Activated CD4-positive, CD25-positive, alpha-beta regulatory T cell treated with anti-CD3 and anti-CD28 coated beads, Interleukin-2, amount 50 U/mL, for 24 hours (primary cell): ENCODE measurements around the gene ZDHHC14.
"Not testable (repeated sequence)": the region's sequence is repeated elsewhere in the genome, so short reads cannot be mapped to it uniquely, and the experiment has no call there.

Experiments used
- ATAC-seq, 2 donors: fragments of 150-1000 bp; cut with Tn5 transposase; one replicate each; pipeline ENCODE4 v1.10.0; 2021; ENCODE audit warnings: mild to moderate bottlenecking in 1 of 2, moderate library complexity in 1 of 2

Gene ZDHHC14

DNA sequence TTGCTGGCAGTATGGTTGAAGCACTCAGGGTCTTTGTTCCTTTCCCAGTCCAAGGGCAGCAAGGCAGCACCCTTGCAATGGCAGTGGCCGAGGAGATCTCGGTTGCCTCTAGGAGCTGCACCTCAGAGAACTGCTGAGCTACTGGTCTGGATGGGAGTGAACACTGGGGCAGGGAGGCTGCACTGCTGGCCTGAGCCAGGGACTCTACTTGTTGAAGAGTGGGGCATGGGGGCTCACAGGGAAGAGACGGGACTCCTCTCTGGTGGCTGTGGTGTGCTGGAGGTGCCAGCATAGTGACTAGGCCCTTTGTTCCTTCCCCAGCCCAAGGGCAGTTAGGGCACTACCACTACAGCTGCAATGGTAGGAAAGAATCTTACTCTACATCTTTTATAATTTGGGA is 203.0 kb downstream of the ZDHHC14 start:
- ATAC-seq, result no peak

DNA sequence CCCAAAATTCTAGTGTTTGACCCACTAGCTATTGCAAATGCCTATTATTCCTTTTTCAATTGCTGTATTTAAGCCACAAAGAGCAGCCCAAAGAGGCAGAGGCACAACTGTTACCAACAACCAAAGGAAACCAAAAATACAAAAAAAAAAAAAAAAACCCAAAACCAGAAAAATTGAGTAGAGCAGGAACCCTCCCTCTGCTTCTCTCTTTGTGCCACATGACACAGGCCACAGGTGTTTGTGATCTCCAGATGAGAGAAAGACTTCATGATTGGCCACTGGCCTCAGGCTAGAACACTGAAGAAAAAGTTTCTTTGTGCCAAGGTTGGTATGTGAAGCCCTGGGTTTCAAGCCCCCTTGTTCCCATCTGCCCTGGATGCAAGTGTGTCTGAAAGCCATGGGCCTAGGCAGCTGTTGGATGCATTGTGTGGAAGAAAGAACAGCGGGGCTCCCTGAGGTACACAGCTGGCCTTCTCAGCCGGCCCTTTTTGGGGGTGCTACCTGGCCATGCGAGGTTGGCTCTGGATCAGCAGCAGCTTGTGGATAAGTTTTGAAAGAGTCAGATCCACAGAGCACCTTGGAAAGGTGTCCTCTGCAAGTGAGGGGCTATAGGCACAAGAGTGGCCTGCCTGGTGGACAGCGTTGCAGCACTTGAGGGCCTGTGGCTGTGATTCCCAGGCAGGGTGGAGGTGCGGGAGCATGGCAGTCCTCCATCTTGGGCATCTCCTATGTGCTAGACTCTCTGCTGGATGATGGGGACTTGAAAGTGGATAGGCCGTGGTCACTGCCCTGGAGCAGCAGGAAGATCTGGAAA is 204.5 kb downstream of the ZDHHC14 start:
- ATAC-seq, result no peak

DNA sequence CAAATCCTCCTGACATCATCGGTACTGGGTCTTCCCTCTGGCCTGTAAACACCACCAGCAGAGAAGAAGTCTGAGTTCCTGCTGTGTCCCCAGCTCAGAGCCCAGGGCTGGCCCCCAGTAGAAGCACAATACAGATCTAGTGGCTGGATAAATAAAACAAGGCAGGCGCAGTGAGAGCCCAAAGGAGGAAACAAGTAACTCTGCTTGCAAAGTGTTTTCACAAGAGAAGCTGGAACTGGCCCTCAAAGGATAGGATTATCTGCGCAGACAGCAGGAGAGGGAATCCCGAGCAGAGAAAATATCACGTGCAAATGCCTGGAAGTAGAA is 205.1 kb downstream of the ZDHHC14 start:
- no peak for ATAC-seq

DNA sequence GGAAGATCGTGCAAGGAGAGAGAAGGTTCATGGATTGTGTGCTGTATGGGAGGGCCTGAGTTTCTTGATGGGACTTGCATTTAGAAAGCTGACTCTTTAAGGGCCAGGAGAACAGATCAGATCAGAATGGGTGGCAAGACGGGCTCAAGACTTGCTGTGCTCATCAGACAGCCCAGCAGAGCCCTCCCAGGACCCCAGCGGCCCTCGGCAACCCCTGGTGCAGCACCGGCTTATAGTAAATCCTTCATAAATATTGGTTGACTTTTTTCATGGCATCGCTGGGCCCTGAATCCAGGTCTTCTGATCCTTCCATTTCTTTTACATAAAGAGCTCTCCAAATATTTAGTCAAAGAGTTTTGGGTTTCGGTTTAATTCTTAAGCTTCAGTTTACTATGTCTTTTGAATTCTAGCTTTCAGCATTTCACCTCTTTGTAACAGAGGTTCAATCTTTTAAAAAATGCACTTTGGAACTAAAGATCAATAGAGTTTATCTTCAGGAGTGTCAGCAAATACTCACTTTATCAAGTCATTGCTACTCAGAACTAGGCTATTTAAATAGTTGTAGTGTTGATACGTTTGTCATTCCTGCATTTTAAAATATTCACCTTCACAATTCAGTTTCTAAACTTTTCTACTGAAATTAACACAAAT is 205.6 kb downstream of the ZDHHC14 start:
- no peak for ATAC-seq

DNA sequence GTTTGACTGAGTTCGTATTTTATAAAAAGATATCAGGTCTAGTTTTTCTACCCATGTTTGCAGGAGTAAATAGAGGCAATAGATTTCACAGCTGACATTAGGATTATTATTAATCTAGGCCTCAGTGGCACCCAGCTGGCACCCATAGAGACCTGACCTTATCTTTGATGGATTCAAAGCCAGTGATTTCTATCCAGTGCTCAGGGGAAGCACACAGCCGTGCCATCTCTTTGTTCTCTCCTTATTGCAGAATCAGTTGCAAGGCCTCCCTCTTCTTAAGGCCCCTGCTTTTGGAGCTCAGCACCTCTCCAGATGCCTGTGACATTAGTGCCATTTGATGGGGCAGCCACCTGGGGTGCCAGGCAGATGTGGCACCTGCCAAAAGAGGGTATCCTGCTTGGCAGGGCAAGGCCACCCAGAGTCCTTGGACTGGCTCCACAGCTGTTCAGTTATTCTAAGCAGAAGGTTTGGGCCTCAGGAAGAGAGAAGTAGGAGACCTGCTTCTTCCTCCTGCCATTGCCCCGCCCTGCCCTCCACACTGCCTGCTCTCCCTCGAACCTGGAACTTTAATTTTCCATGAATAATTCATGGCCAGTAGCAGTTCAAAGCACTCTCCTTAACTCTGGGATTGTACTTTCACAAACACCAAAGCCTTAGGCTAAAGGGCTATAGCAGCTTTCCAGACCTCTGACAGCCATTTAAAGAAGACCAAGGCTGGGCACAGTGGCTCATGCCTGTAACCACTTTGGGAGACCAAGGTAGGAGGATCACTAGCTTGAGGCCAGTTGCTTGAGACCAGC is 206.3 kb downstream of the ZDHHC14 start:
- ATAC-seq, result no peak

DNA sequence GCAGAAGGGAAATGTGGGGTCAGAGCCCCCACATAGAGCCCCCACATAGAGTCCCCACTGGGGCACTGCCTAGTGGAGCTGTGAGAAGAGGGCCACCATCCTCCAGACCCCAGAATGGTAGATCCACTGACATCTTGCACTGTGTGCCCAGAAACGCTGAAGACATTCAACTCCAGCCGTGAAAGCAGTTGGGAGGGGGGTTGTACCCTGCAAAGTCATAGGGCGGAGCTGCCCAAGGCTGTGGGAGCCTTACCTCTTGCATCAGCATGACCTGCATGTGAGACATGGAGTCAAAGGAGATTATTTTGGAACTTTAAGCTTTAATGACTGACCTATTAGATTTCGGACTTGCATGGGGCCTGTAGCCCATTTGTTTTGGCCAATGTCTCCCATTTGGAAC is 209.7 kb downstream of the ZDHHC14 start:
- not testable (repeated sequence) for ATAC-seq

DNA sequence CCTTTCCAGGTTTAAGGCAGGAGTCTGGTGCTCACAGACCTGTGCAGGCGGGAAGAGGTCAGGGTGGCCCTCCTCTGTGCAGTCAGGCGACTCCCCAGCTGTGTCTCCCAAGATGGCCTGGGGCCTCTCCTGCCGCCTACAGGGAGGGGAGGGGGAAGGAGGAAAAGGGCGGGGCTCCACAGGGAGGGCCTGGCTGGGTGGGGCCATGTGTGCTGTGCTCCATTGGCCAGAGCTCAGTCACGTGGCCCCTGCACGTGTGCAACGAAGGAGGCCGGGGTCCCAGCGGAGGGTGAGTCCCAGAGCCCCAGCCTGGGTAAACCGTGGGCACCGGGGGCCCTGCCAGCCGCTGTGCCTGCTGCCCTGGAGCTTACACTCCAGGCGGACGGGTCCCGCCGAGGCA is 211.6 kb downstream of the ZDHHC14 start:
- no peak for ATAC-seq

DNA sequence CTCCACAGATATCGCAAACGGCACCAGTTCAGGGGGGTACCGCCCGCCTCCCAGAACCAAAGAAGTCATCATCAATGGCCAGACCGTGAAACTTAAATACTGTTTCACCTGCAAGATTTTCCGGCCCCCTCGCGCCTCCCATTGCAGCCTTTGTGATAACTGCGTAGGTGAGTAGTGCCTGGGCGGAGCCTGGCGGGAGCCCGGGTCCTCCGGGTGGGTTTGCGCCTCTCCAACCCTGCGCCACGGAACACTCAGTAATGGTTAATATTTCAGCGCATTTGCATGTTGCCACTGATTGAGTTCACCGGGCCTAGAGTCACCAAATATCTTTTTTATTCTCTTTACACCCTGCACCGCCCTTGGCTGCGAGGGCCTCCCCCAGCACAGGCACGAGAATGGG is 212.0 kb downstream of the ZDHHC14 start:
- no peak for ATAC-seq

DNA sequence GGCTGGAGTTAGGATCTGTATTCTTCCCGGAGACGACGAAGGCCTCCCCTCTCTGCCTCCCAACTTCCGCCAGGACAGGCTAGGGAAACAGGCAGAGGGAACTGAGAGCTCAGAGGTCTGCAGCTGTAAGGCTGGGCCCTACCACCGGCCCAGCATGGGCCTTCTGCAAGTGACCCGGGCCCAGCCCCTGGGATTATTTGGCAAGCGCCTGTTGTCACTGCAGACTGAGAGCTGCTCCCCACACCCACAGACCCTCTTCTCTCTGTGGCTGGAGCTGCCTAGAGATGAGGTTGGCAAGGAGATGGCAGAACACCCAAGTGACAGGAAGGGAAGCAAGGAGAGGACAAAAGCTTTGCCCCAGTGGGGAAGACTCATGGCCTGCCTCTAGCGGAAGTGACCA is 212.6 kb downstream of the ZDHHC14 start:
- no peak for ATAC-seq

DNA sequence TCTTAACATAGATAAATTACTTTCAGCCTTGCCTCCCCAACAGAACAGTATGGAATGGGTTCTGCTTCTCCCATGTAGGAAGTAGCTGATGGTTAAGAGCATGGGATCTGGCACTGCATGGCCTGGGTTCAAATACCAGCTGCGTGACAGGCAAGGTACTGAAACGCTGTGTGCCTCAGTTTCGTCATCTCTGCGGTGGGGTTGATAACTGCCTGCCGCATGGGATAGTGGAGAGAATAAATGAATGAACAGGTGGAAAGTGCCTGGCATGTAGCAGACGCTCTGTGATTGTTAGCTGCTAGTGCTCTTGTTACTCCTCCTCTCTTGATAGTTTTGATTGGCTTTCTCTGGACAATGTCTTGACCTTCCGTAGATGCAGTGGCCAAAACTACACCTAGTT is 213.3 kb downstream of the ZDHHC14 start:
- no peak for ATAC-seq

DNA sequence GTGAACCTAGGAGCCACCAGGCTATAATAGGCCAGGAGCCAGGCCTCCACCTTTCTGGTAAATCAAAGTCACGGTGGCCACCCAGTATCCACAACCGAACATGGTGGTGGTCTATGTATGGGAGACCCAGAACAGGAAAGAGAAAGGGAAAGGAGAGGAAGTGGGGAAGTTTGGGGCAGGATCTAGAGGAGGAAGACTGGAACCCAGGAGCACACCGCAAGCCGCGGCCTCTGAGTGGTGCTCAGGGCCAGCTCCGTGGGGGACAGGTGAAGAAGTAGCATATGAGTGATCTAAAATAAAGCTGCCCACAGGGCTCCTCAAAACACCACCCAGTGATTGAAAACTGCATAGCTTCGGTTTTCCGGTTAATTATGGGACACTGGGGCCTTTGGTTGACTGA is 214.8 kb downstream of the ZDHHC14 start:
- no peak for ATAC-seq

DNA sequence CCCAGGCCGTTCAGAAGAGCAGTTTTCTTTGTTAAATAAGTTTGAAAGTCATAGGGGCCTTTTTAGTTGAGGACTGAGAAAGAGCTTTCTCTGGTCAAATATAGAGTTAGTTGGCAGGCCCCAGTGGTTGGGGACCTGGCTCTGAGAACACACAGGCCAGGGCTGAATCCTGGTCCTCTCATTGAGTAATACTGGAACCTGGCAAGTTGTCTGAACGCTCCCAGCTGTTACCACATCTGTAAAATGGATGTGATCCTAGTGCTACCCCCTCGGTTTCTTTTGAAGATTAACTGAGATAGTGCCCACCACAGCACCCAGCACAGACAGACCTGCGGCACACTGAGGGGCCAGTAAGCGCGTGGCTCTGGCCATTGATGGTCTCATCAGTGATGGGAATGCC is 215.5 kb downstream of the ZDHHC14 start:
- ATAC-seq, result no peak

DNA sequence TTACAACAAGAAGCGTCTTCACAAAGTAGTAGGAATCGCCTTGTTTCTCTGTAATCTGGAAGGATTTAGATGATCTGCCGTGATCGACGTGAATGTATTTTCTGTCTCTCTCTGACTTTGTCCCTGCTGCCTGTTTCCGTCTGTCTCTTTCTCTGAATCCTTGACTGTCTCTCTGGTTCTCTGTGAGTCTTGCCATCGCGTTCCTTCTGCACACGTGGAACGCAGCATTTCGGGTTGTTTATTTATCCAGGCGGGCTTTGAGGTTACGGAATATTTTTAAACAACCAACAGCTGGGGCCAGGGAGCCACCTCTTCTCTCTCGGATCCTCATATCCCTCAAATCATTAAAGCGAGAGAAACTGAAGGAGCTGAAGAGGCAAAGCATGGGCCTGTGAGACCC is 215.9 kb downstream of the ZDHHC14 start:
- ATAC-seq, result no peak

DNA sequence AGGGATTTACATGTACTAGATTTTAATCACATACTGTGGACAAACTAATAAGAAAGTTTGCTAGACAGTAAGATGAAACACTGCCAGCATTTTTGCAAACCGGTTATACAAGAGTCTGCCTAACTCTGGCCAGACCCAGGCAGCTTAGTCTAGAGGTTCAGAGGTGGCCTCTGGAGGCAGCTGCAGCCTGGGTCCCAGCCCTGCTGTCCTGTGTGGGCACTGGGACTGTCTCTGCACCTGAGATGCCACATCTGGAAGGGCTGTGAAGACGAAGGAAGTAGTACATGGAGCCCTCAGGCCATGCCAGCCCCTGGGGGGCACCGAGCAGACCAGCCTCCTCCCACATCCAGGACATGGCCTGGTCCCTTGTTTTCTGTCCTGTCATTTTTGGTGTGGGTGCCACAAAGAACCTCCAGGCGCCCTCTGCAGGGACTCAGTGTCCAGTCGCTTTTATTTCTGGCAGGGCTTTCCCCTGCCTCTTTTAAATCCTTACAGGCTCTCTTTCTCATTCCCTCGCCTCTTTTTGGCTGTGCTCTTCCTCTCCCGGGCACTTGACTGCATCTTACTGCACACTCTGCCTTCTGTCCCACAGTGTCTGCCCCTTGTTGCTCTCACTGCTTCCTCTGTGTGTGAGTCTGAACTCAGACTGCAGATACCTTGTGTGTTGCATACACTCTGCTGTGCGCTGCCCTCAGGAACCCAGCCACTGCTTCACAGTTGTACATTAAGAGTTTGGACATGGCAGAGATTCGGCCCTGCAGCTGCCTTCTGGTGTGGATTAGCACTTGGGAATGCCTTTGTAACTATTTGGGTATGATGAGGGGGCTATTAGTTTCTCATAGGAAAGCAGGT is 216.7 kb downstream of the ZDHHC14 start:
- no peak for ATAC-seq

DNA sequence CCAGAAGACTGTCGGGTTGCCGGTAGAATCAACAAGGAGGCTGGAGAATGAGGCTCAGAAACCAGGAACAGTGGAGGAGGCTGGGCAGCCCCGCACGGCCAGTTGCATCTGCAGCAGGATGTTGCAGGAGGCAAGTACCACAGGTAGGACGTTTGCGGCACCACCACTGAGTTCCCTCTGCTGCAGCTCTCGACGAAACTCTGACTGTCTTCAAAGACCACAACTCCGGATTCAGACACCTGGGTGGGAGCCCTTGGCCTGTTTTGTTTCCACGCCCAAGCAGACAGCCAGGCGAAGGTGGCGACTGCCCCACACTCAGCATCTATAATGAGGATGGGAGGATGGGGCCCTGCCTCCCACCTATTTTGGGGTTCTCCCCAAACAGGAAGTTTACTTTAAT is 218.2 kb downstream of the ZDHHC14 start:
- ATAC-seq, result no peak

DNA sequence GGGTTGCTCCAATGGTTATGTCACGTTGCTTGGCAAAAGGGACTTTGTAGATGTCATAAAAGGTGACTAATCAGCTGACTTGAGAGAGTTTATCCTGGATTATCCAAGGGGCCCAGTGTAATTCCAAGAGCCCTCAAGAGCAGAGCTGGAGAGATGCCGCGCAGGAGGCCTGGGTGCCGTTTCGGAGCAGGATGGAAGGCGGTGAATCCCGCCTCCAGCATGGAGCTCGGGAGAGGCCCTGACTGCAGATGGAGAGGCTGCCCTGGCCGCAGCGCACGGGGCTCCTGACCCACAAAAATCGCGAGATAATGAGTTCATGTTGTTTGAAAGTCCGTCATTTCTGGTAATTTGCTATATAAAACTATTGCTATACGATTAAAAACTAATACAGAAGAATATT is 219.8 kb downstream of the ZDHHC14 start:
- ATAC-seq, result no peak

DNA sequence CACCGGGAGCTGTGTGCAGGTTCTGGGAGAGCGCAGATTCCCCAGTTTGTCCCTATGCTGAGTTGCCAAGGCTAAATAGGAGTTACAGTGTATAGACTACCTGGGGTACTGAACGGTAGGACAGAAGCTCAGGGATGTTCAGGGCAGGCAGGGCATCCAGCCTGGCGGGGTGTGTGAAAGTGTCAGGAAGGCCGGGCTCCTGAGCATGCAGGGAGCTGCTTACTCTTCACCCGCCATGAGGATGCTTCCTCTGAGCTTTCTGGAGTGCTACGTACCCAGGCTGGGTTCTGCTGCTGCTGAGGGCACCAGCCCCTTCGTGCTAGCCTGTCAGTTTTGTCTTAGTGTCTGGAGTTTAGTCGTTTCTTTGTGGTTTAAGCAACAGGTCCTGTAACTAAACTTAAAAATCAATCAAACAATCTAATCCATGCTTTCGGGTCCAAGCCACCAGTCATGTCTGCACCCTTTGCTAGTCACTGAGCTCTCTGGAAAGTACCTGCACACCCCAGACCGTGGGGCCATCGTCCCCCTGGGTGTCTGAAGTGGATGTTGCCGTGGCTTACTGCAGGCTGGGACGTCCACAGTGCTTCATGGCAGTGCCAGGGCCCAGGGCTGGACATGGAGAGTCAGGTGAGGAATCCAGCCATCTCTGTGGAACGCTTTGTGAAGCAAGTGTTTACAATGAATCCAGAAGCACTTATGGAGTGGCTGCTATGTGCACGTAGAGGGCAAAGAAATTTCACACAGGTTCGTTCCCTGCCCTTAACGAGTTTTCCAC is 221.7 kb downstream of the ZDHHC14 start:
- no peak for ATAC-seq

DNA sequence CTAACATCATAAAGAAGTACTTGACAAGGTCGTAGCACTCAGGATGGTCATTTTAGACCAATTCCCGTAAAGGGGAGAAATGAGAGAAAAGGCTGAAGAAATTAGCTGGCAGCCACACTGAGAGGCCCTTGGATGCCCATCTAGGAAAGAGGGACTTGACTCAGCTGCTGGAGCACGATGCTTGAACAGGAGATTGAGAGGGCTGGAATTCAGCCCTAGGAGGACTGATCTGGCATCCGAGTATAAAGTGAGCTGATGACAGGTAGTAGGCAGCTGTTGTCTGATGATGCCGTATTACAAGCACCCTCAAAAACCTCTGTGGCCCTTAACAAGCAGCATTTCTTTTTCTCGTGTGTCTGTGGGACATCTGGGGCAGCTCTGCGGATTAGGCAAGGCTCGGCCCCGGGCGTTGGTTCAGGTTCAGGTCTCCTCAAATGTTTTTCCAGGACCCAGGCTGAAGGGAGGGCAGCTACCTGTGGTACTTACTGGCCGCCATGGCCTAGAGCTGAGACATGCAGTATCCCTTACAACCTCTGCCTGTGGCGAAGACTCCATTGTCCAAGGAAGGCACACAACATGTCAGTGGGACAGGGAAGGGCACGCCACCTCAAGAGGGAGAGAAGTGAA is 222.4 kb downstream of the ZDHHC14 start:
- no peak for ATAC-seq

DNA sequence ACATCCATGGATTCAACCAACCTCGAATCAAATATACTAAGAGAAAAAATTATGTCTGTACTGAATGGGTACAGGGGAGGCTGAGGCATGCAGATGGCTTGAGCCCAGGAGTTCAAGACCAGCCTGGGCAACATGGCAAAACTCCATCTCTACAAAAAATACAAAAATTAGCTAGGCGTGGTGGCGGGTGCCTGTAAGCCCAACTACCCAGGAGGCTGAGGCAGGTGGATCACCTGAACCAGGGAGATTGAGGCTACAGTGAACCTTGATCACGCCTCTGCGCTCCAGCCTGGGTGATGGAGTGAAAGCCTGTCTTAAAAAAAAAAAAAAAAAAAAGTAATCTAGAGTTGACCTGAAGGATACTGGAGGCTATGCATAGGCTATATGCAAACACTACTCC is 223.0 kb downstream of the ZDHHC14 start:
- no peak for ATAC-seq

DNA sequence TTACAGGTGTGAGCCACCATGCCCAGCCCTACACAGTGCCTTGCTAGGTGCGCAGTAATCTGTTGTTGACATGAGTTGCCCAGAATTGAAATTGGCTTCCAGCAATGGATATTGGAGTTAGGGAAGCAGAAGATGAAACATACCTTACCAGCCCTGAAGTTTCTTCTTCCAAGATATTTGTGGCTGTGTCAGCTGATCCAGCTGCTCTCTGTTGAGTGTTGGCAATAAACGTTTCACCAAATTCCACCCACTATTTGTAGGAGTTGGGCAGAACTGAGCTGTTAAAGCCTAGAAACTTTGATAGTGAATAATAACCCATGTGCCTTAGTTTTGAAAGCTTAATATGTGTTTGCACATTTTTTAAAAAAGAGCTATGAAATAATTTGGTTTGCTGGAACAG is 223.8 kb downstream of the ZDHHC14 start:
- ATAC-seq, result no peak

DNA sequence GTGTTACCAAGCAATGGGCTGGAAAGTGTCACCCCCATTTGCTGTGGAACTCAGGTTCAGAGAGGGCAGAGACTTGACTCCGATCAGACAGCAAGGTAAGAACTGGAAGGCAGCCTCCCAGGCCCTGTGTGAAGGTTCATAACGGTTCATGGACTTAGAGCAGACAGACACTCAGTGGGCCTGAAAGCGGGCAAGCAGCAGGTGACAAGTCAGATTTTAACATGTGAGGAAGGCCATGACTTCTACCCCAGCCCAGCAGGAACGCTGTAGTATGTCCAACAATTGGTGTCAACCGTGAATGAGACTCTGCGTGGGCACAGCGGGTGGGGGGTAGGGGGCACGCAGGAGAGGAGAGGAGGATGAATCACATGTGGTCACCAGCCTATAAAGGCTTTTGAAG is 224.5 kb downstream of the ZDHHC14 start:
- no peak for ATAC-seq

DNA sequence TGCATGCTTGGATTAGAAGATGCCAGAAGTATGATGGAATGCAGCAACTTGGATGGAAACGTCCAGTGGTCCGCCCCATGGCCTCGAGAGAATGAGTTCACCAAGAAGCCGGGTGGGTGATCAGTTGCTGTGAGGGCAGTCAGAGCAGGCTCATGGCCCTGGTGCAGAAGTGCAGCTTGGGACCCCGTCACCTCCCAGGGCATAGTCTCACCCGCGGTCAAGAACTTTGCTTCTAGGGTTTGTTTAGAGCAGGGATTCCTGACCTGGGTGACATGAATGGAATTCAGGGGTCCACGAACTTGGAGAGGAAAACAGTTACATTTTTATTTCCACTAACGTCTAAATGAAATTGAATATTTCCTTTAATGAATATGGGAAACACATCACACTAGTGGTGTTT is 225.5 kb downstream of the ZDHHC14 start:
- no peak for ATAC-seq
